HG02870 (cell line): Measurements from ENCODE around the gene C17orf67.
"Not testable (repeated sequence)": the region's sequence is repeated elsewhere in the genome, so short reads cannot be mapped to it uniquely, and the experiment has no call there.

ENCODE experiments used
- ATAC-seq: cut with Tn5 transposase; IDR thresholded peaks from one replicate; pipeline ENCODE4 v1.9.1; 2021; ENCODE audit warnings: mild to moderate bottlenecking, moderate library complexity; ENCODE audit not compliant: unreplicated experiment

C17orf67 gene

DNA sequence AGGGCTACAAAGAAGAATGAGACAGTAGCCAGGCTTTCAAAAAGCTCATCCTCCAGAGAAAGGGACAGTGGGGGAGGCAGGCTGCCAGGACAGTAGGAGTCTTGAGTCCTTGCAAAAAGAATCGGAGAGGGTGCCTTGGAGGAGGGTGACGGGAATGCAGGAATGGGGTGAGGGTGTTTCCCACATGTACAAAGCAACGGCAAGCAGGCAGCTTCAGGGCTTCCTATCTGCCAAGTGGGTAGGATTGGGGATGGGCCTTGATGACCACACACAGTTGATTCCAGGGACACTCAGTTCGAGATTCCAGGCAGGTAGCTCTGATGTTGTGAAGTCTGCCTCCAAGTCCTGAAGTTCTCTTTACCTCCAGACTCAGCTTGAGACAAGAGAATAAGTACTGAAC lies 54.4 kb downstream of the C17orf67 start:
- ATAC-seq = no peak

DNA sequence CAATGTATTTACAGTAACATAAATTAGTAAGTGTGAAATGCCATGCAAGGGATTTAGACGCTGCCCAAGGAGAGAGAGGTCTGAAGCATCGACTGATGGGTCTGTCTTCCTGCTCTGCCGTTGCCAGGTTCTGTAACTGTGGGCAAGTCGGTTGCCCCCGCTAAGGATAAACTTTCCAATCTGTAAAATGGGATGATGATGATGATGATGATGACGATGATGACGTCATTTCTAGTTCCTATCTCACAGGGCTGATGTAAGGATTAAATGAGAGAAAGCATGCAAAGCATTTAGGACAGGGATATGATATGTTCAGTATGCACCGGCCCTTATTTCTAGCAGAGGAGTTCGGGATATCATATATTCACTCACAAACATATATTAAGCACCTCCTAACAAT lies 54.8 kb downstream of the C17orf67 start:
- no peak for ATAC-seq

- ATAC-seq = no peak
Measured at GRCh38 chr17:56777859-56778258, 55.9 kb downstream of the C17orf67 start.

DNA sequence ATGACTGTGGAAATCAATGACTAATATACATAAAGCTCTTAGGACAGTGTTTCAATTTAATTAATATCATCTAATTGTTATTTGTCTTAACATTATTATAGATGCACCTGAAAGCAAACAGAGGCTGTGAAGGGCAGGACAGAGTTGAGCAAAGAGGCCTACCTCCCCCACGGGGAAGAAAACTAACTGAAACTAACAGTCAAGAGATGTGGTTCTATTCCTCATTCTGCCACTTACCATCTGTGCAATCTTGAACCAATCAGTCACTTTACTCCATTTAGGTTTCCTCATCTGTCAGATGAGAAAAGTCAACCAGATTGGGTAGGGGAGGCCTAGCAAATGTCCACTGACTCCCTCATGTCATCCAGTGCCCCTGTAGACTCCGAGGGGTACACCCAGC lies 59.1 kb downstream of the C17orf67 start:
- no peak for ATAC-seq

DNA sequence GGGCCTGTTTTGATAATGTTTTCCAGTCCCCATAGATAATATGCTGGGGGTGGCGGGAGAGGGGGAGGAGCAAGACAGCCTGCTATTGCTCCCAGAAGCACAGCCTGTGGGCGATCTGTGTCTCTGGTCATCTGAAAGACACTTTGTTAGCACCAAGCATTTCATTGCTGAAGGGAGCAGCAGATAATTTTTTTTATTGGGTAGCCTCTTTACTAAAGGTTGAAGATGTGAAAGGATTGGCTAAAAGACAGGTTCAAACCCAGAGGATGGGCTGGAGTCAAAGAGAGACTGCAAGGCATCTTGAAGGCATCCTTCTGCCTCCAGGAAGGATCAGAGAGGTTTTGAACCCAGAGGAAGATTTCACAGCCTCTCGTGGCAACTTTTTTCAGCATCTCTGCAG lies 60.6 kb downstream of the C17orf67 start:
- ATAC-seq = no peak

DNA sequence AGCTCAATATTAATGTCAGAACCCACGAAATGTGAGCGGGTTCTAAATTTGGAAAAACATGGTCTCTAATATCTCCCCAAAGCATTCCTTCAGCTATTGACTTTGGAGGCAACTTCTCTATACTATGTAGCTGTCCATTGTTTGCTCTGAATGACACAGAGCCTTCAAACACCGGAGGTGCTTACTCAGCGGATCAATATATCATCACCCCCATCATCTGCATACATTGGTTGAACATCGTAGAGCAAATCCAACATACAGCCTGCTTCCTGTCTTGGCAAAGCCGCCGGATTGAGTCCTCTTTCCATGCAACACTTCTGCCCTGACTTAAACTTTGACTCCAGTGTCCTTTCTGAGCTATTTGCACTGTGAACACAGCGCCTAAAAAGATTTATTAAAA lies 61.3 kb downstream of the C17orf67 start:
- ATAC-seq = no peak

- no peak for ATAC-seq
Measured at GRCh38 chr17:56771975-56772374, 61.7 kb downstream of the C17orf67 start.

DNA sequence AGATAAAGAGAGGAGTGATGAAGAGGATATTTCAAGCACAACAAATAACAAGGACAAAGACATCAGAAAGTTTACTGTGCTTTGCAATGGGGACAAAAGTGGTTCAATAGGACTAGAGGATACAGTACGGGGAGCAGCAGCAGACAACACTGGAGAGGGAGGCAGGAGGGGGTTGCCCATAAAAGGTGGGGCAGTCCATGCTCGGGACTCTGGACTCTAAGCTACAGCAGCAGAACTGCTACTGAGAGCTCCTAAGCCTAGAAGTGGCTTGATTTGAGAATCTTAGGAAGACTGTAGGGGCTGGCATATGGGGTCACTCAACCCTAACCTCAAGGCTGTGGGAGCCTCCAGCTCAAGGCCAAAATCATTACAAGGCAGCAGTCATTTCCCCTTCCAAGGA lies 62.2 kb downstream of the C17orf67 start:
- ATAC-seq = no peak

DNA sequence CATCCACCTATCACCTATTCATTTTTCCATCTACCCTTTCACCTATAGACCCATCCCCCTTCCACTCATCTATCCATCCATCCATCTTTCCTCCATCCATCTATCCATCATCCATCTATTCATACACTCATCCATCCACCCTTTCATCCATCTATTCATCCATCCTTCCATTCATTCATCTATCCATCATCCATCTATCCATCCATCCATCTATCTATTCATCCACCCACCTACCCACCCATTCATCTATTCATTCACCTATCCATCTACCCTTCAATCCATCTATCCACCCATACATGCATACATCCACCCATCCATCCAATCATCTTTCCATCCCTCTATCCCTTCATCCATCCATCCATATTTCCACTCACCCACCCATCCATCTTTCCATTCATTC lies 63.3 kb downstream of the C17orf67 start:
- ATAC-seq = no peak

DNA sequence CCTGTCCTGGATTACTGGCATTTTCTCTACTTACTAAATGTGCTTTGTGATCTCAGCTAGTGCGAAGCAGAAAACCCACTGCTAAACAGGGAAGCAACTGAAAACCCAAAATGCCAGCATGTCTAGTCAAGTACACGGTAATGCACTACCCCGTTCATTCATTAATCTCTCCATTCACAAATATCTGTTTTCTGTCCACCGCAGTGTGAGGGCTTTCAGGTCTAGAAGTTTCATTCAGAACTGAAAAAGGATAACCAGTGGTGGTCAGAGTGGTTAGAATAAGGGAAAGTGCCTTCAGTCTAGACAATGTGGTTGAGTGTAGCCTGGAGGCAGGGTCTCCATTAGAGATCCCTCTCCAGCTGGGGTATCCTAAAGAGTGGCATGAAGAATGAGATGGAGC lies 68.3 kb downstream of the C17orf67 start:
- no peak for ATAC-seq

GRCh38 chr17:56762988-56763387 lies 70.7 kb downstream of the C17orf67 start:
- no peak for ATAC-seq

DNA sequence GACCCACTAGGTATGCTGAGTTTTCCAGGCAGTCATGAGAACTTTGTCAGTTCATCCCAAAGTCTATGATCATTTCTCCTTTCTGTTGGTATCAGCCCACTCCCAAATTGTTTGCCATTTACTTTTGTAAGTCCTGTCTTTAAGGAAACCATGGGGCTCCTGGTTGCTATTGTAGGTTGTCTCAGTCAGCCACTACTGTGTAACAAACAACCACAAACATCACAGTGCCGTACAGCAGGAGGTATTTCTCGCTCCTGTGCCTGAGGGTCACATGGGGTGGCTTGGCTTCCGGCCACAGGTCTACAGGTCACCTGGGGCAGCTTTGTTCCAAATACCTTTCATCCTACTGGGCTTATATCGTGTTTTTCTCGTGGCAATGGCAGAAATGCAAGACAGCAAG lies 71.6 kb downstream of the C17orf67 start:
- ATAC-seq = no peak

DNA sequence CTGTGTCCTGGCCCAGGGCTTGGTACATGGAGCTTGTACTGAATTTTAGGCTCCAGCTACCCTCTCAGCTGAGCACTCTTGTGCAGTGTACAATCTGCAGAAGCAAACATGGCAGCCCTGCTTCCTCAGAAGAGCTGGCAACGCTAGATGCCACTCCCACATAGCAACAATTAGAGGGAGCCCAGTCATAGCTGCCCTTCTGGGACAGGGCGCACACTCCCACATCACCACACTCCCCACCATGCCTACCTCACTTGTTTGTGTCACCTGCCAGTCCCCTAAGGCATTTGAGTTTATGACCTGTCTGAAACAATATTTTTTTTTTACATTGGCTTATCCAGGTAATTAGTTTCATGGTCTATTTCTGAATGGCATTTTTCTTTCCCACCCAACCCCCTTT lies 72.3 kb downstream of the C17orf67 start:
- no peak for ATAC-seq

DNA sequence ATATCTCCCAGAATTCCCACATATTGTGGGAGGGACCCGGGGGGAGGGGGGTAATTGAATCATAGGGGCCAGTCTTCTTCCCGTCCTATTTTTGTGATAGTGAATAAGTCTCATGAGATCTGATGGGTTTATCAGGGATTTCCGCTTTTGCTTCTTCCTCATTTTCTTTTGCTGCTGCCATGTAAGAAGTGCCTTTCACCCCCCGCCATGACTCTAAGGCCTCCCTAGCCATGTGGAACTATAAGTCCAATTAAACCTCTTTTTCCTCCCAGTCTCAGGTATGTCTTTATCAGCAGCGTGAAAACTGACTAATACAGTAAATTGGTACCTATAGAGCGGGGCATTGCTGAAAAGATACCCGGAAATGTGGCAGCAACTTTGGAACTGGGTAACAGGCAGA lies 76.1 kb downstream of the C17orf67 start:
- ATAC-seq = not testable (repeated sequence)

DNA sequence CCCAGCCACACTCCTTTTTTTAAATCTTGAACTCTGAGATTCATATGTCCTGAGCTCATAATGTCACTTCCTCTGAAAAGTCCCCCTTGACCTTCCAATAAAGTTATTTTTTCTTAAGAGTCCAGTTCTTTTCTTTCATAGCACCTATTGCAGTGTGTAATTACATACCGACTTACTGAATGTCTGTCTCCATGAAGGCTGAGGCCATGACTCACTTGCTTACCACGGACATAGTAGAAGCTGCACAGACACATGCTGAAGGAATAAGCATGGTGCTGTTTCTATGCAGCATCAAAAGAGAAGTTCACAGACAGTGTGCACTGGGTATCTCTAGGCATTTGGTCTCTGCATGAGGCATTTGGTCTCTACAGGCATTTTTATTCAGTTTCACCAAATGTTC lies 77.2 kb downstream of the C17orf67 start:
- ATAC-seq = no peak

DNA sequence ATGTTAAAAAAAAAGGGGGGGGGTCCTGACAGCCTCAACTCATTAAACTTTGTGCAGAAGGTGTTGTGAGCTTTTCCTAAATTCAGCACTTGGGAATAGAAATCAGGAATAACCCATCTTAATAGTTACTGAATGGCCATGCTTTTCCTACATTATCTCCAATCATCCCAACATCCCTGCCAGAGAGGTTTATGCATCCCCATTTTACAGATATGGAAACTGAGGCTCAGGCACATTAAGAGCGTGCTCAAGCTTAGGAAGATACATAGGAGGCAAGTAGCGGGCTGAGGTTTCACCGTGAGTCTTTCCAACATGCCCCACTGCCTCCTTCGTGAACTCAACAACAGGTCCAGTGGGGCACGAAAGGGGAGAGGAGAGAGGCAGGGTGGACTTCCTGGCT lies 78.4 kb downstream of the C17orf67 start:
- ATAC-seq = no peak

- no peak for ATAC-seq
Measured at GRCh38 chr17:56754523-56755208, 79.1 kb downstream of the C17orf67 start.

GRCh38 chr17:56752263-56752836 lies 81.4 kb downstream of the C17orf67 start:
- no peak for ATAC-seq

GRCh38 chr17:56751145-56751738 lies 82.5 kb downstream of the C17orf67 start:
- no peak for ATAC-seq

DNA sequence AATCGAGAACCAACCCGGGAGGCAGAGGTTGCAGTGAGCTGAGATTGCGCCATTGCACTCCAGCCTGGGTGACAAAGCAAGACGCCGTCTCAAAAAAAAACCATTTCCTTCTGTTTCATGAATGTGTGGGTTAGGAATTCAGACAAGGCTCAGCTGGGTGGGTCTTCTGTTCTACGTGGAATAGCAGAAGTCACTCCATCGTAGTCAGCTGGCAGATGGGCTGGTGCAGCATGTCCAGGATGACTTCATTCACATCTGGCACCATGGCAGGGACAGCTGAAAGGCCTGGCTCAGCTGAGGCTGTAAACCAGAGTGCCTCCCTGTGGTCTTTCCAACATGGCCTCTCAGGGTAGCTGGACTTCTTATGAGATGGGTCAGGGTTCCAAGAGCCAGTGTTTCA lies 89.0 kb downstream of the C17orf67 start:
- ATAC-seq = no peak

- ATAC-seq = no peak
Measured at GRCh38 chr17:56742601-56743000, 91.1 kb downstream of the C17orf67 start.
